Fibroblast of pulmonary artery (primary cell): ENCODE data around the gene PCDHB13.
"Not testable (repeated sequence)": the region's sequence is repeated elsewhere in the genome, so short reads cannot be mapped to it uniquely, and the experiment has no call there.

ENCODE experiments used
- DNase-seq: peaks from one replicate; pipeline ENCODE4 v3.0.0-alpha.2; 2010; ENCODE audit warnings: low read depth
- H3K4me3 ChIP-seq: replicated peaks from 2 replicates; pipeline ENCODE4 v1.5.1; 2011; ENCODE audit warnings: low read depth, mild to moderate bottlenecking, control low read depth, low read length, moderate library complexity
- CTCF ChIP-seq: IDR thresholded peaks from 2 replicates; pipeline ENCODE4 v1.5.1; 2011; ENCODE audit warnings: mild to moderate bottlenecking, control low read depth, low read length, inconsistent platforms; ENCODE audit errors: missing control alignments

Gene PCDHB13

GRCh38 chr5:141186897-141187512 lies 26.7 kb upstream of the PCDHB13 start, which contains the start of gene PCDHB9:
TSS of gene PCDHB9 (plus strand) at chr5:141187161. CDS start at chr5:141187319, 158 bp downstream.
- H3K4me3 ChIP-seq: no peak within 1 kb of the TSS
- peak; percentile 25 for TF ChIP-seq CTCF
- DNase-seq: peak; percentile 7

GRCh38 chr5:141188682-141189081 lies 25.0 kb upstream of the PCDHB13 start:
- DNase-seq, H3K4me3 ChIP-seq: not testable (repeated sequence)

GRCh38 chr5:141189131-141189530 lies 24.6 kb upstream of the PCDHB13 start:
- not testable (repeated sequence) for H3K4me3 ChIP-seq, DNase-seq

GRCh38 chr5:141192110-141192725 lies 21.5 kb upstream of the PCDHB13 start, which contains the start of gene PCDHB10:
TSS of gene PCDHB10 (plus strand) at chr5:141192353. CDS start at chr5:141192553, 200 bp downstream.
- H3K4me3 ChIP-seq: no peak within 1 kb of the TSS
- peak; percentile 13 for DNase-seq
- peak; percentile 24 for TF ChIP-seq CTCF

- not testable (repeated sequence) for H3K4me3 ChIP-seq, DNase-seq
These were observed 19.4 kb upstream of the PCDHB13 start for GRCh38 chr5:141194332-141194731.

- DNase-seq: no peak
- TF ChIP-seq CTCF: no peak
- H3K4me3 ChIP-seq: no peak overlapping the region
These were observed 17.4 kb upstream of the PCDHB13 start for GRCh38 chr5:141196363-141196762.

- no peak for DNase-seq
- H3K4me3 ChIP-seq: no peak within 1 kb of the TSS
- no peak for TF ChIP-seq CTCF
These were observed 14.1 kb upstream of the PCDHB13 start, which contains the start of gene PCDHB11 for GRCh38 chr5:141199359-141200235. TSS of gene PCDHB11 (plus strand) at chr5:141199627. CDS start at chr5:141199775, 148 bp downstream.

- DNase-seq, H3K4me3 ChIP-seq: not testable (repeated sequence)
These were observed 12.6 kb upstream of the PCDHB13 start for GRCh38 chr5:141201126-141201525.

GRCh38 chr5:141201646-141202045 lies 12.1 kb upstream of the PCDHB13 start:
- H3K4me3 ChIP-seq, DNase-seq: not testable (repeated sequence)
